Aorta (tissue), 4 donors: ENCODE measurements around the gene TTC32. TPM values are rescaled to one million over a fixed set of nuclear protein-coding genes. Genes with fewer than 3 reads are reported as not detected.

Experiments
- polyA plus RNA-seq, 2 donors: library from polyadenylated mRNA; stranded (reverse); fragments of 200-250 nt; gene quantifications; one replicate each; pipeline ENCODE4 v1.2.3, GENCODE V29; 2013
- total RNA-seq, 2 donors: library from RNA; stranded (reverse); fragmentation: NEBNext Ultra II Directional; extraction: Animal tissue kit (Norgen Biotek cat#: 25700); gene quantifications; one replicate each; pipeline ENCODE4 v1.2.1, GENCODE V29; 2021
- donor health status: healthy with polysubstance abuse.
- donor health status: Bipolar disorder and iron deficiency.
- donor health status: DM: no; HTN: no; CAD: no.
- donor health status: DM: yes; HTN: yes; CAD: no.

The TTC32 gene
- total and polyA plus RNA-seq, 4 donors = 2.8 to 33.9 (median 14.6) TPM

Other genes starting within 250 kb of the TTC32 start
- gene WDR35, start 88.1 kb upstream of the TTC32 start, total RNA-seq = 1 to 10 TPM; 7.5 to 9.8 TPM
- 1 to 10 TPM; 1.9 to 5.9 TPM for gene WDR35, start 88.1 kb upstream of the TTC32 start, polyA plus RNA-seq
- 1 to 10 TPM; 1.6 to 1.8 TPM for gene MATN3, start 110.7 kb upstream of the TTC32 start, total RNA-seq
- gene MATN3, start 110.7 kb upstream of the TTC32 start, polyA plus RNA-seq = 1 to 10 TPM in 1 of 2 donors, under 1 TPM in 1; 0.13 to 1.9 TPM
- gene LAPTM4A, start 149.6 kb upstream of the TTC32 start, total RNA-seq = 100 to 1,000 TPM; 211 to 241 TPM
- gene LAPTM4A, start 149.6 kb upstream of the TTC32 start, polyA plus RNA-seq = 100 to 1,000 TPM; 252 to 327 TPM